ENCODE data around the gene PPM1E. TPM values are rescaled to one million over a fixed set of nuclear protein-coding genes. Genes with fewer than 3 reads are reported as not detected.

The PPM1E gene
- total RNA-seq, 2 experiments from 2014 or later = 0.07 TPM; not detected in 1

- no peaks in the 10 kb centered on the region for H3K9me3 Mint-ChIP-seq
- peaks cover 35% of the 10 kb centered on the region for H3K4me1 Mint-ChIP-seq (ENCODE audit: low read depth)
- H3K27me3 Mint-ChIP-seq = no peaks in the 10 kb centered on the region
- peaks cover 10% of the 10 kb centered on the region for H3K36me3 Mint-ChIP-seq (ENCODE audit: low read depth)
- ATAC-seq (no peak), DNase-seq (no peak)
- H3K27ac Mint-ChIP-seq = peak overlapping the region; percentile 63
- CTCF ChIA-PET = interaction anchor here (1.0 to 4.3 kb wide), 5 partner anchors 27 to 485 kb away, joined by 4 to 35 read pairs (median 8); no protein-coding TSS in a partner anchor
- no peak for TF ChIP-seq CTCF (IDR thresholded peaks at IDR 0.05)
- intact Hi-C loops (cut with micrococcal nuclease) = loop anchor here (2.0 to 10.0 kb wide), 3 partner anchors 293 to 489 kb away; partner anchors contain the start of gene MTMR4
- POLR2A ChIA-PET = interaction anchor here (0.6 to 1.7 kb wide), 2 partner anchors 373 to 667 kb away, joined by 4 to 5 read pairs; no protein-coding TSS in a partner anchor
- H3K4me3 Mint-ChIP-seq = no peak overlapping the region
Observed at GRCh38 chr17:59003860-59004259, 248.2 kb downstream of the PPM1E start.

DNA sequence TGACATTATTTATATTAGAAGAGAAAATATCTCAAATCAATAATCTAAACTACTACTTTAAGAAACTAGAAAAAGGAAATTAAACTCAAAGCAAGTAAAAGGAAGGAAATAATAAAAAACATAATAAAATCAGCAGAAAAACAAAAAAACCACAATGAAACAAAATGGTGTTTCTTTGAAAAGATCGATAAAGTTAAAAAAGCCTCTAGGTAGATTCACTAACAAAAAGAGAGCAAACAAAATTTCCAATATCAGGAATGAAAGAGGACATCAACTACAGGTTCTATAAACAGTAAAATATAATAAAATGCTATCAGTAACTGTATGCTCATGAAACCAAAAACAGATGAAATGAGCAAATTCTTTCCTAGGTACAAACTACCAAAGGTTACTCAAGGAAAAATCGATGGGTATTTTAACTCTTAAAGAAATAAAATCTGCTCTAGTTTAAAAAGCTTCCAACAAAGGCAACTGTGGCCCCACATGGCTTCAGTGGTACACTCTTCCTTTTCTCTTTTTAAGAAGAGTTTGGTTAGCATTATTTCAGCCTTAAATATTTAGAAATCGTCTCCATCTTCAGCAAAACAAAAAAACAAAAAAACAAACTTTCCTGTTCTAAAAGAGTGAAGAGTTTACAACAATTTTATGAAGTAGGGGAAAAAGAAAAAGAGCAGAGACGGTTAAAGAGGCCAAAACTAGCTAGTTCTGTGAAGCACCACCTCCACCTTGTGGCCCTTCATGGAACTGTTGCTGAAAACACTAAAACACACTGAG is 248.9 kb downstream of the PPM1E start:
- intact Hi-C loops (cut with micrococcal nuclease) = loop anchor here (2.0 to 10.0 kb wide), 3 partner anchors 294 to 490 kb away; partner anchors contain the start of gene MTMR4
- Mint-ChIP-seq H3K27ac (peak overlapping the region; percentile 72), H3K27me3 (no peaks in the 10 kb centered on the region), H3K4me1 (ENCODE audit: low read depth) (peaks cover 34% of the 10 kb centered on the region), H3K9me3 (no peaks in the 10 kb centered on the region), H3K36me3 (ENCODE audit: low read depth) (peaks cover 8% of the 10 kb centered on the region), H3K4me3 (no peak overlapping the region)
- peak; percentile 63 for ATAC-seq
- peak; percentile 94 for TF ChIP-seq CTCF (IDR thresholded peaks at IDR 0.05)
- peak; percentile 85 for DNase-seq
- ChIA-PET CTCF (interaction anchor here (0.9 to 4.3 kb wide), 27 partner anchors 10 to 485 kb away, joined by 3 to 35 read pairs (median 4); partner anchors contain the start of gene RAD51C), POLR2A (interaction anchor here (1.7 kb wide), 1 partner anchor 374 kb away, joined by 5 read pairs; no protein-coding TSS in a partner anchor)

DNA sequence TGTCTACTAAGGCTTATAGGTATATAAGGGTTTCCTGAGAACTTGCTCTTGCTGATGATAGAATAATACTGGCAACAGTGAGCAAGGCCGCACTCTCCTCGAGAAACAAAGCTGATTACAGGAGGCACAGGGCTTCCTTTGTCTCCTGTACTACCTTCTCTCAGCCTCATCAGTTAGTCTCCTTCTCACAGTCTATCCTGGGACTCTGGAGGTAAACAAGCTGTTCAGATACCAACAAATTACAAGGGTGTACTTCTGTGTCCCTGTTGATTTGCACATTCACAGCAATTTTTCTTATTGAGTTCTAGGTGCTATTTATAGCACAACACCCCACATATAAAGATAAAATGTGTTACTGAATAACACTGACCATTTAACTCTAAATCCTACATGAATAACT is 252.3 kb downstream of the PPM1E start:
- no peaks in the 10 kb centered on the region for H3K9me3 Mint-ChIP-seq

DNA sequence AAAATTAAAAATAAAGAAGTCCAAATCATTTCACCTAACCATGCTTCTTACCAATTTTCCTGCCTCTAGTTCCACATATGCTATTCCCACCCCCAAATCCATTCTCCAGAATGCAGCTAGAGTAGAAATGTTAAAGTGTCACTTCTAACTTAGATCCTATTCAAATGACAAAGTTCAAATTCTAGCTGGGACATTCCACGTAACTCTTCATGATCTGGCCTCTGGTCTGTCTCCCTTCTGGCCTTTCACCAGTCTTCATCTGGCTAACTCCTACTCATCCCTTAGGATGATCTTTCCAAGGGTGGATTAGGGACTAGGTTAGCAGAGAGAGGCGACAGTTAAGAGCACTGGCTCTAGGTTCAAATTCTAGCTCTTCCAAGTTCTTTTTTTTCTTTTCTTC is 253.1 kb downstream of the PPM1E start:
- POLR2A ChIA-PET = interaction anchor here (0.8 to 1.0 kb wide), 3 partner anchors 9 to 377 kb away, joined by 3 read pairs; no protein-coding TSS in a partner anchor
- Mint-ChIP-seq H3K4me3 (no peak overlapping the region), H3K27me3 (no peaks in the 10 kb centered on the region), H3K36me3 (ENCODE audit: low read depth) (peaks cover 10% of the 10 kb centered on the region), H3K27ac (peak overlapping the region; percentile 53), H3K9me3 (no peaks in the 10 kb centered on the region), H3K4me1 (ENCODE audit: low read depth) (peaks cover 12% of the 10 kb centered on the region)
- CTCF ChIA-PET = interaction anchor here (1.9 kb wide), 1 partner anchor 298 kb away, joined by 9 read pairs; no protein-coding TSS in a partner anchor
- ATAC-seq = no peak
- no peak for DNase-seq
- no peak for TF ChIP-seq CTCF (IDR thresholded peaks at IDR 0.05)
- intact Hi-C loops (cut with micrococcal nuclease) = loop anchor here (10.0 kb wide), 1 partner anchor 494 kb away; the partner anchor contains the start of gene MTMR4

More for the DNA sequence above, 252.3 kb downstream of the PPM1E start:
- Mint-ChIP-seq H3K4me1 (ENCODE audit: low read depth) (peaks cover 13% of the 10 kb centered on the region), H3K36me3 (ENCODE audit: low read depth) (peaks cover 7% of the 10 kb centered on the region), H3K4me3 (no peak overlapping the region), H3K27ac (no peak overlapping the region), H3K27me3 (no peaks in the 10 kb centered on the region)
- no peak for TF ChIP-seq CTCF (IDR thresholded peaks at IDR 0.05)
- ATAC-seq (no peak), DNase-seq (no peak)
- intact Hi-C loops (cut with micrococcal nuclease) = loop anchor here (10.0 kb wide), 1 partner anchor 493 kb away; the partner anchor contains the start of gene MTMR4
- ChIA-PET POLR2A (interaction anchor here (0.6 to 1.1 kb wide), 3 partner anchors 348 to 477 kb away, joined by 3 to 4 read pairs (median 3); no protein-coding TSS in a partner anchor), CTCF (interaction anchor here (1.9 kb wide), 1 partner anchor 297 kb away, joined by 9 read pairs; no protein-coding TSS in a partner anchor)
